ENCODE results near the gene PCBP3. TPM values are rescaled to one million over a fixed set of nuclear protein-coding genes. Genes with fewer than 3 reads are reported as not detected.

PCBP3 gene
- total RNA-seq, 1 donor from 2014 or later: 7.1 TPM

DNA sequence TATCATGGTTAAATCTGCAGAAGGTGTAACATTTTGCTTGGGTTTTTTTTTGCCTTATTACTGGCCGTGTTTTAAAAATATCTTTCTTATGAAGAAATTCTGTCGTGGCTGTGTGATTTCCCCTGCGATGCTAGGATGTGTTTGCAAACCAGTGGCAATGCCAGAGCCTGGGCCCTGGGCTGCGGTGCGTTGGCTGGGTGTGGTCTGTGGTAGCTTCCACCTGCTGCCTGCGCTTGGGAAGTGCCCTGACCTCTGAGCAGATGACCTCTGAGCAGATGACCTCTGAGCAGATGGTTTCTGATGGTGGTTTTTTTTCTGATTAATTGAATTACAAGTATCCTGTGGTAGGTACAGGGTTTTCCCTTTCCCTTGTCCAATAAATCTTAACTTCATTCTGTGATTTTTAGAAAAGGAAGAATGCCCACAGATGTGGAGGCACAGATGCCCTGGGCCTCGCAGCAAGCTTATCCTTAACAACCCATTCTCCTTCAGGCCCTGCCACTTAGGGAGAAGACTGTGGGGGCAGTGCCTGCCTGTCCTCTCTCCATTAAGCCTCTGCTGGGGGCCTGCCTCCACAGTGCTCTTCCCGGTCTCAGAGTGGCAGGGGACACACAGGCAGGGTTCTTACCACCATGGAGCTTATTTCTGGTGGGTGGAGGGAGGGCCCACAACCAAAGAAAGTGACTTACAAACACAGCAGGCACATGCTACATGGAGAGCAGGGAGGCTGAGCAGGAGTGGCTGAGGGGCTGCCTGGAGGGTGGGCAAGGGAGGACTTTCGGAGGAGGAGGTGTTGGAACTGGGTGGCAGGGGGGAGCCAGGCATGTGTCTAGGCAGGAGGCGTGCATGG, 81.7 kb downstream of the PCBP3 start:
- no peak for DNase-seq (ENCODE audit: low spot score)

- no peak for DNase-seq (ENCODE audit: low spot score)
These were observed 82.3 kb downstream of the PCBP3 start for GRCh38 chr21:45725844-45726200.

DNA sequence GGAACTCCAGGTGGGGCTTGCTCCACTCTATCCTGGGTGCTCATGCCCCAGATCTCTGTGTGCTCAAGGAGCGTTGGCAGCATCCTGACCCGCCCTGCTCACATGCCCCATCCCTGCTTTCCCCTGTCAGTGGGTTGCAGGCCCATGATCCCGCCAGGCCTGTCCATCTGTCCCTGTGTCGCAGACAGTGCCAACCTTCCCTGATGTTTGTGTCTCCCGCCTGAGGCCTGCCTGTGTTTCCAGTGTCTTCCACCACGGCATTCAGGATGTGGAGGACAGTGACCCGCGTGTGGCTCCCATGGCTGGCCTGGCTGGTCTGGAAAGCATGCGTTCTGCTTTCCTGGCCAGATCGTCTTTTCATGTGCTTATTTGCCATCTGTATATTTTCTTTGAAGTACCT, 82.9 kb downstream of the PCBP3 start:
- no peak for DNase-seq (ENCODE audit: low spot score)

- DNase-seq (ENCODE audit: low spot score): no peak
These were observed 83.9 kb downstream of the PCBP3 start for GRCh38 chr21:45727390-45727789.

GRCh38 chr21:45735259-45736000, 91.9 kb downstream of the PCBP3 start:
- DNase-seq (ENCODE audit: low spot score): no peak

GRCh38 chr21:45736042-45736689, 92.6 kb downstream of the PCBP3 start:
- no peak for DNase-seq (ENCODE audit: low spot score)

GRCh38 chr21:45736690-45737484, 93.4 kb downstream of the PCBP3 start:
- no peak for DNase-seq (ENCODE audit: low spot score)

- DNase-seq (ENCODE audit: low spot score): no peak
These were observed 94.1 kb downstream of the PCBP3 start for GRCh38 chr21:45737485-45738166.

GRCh38 chr21:45739218-45740087, 95.9 kb downstream of the PCBP3 start:
- DNase-seq (ENCODE audit: low spot score): no peak

DNA sequence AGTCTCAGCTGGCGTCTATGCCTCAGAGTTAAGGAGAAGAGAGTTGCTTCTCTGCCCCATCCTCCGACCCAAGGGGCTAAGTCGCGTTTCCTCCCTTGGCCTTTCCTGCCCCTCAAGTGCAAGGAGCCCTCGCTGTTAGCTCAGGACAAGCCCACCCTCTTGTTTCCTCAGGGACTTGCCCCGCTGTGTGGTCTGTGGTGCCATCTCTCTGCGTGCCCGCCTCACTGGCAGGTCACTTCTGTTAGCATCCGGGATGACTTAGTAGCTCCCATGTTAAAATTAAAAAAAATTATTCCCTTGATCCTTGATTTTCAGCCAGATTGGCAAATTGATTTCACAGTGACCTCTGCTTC, 96.5 kb downstream of the PCBP3 start:
- no peak for DNase-seq (ENCODE audit: low spot score)

GRCh38 chr21:45740491-45741357, 97.2 kb downstream of the PCBP3 start:
- no peak for DNase-seq (ENCODE audit: low spot score)

GRCh38 chr21:45741691-45742090, 98.2 kb downstream of the PCBP3 start:
- no peak for DNase-seq (ENCODE audit: low spot score)

DNA sequence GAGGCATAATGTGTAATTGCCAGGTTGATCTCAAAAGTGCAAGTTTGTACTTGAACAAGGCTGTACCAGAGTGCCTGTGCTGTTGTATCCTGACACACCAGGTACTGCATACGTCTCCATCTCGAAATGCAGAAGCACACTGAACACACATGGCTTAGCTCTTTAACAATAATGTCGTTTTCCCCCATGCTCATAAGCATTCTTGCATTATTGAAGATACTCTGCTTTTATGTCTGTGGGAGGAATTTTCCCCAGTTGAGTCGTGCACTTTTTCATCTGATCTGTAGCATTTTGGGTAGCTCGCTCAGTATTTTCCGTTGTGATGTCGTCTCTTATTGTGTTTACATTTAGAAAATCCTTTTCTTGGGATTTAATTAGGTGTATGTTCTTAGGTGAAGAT, 98.7 kb downstream of the PCBP3 start:
- no peak for DNase-seq (ENCODE audit: low spot score)

GRCh38 chr21:45745256-45745655, 101.7 kb downstream of the PCBP3 start:
- DNase-seq (ENCODE audit: low spot score): no peak

GRCh38 chr21:45747233-45747766, 103.8 kb downstream of the PCBP3 start:
- no peak for DNase-seq (ENCODE audit: low spot score)

DNA sequence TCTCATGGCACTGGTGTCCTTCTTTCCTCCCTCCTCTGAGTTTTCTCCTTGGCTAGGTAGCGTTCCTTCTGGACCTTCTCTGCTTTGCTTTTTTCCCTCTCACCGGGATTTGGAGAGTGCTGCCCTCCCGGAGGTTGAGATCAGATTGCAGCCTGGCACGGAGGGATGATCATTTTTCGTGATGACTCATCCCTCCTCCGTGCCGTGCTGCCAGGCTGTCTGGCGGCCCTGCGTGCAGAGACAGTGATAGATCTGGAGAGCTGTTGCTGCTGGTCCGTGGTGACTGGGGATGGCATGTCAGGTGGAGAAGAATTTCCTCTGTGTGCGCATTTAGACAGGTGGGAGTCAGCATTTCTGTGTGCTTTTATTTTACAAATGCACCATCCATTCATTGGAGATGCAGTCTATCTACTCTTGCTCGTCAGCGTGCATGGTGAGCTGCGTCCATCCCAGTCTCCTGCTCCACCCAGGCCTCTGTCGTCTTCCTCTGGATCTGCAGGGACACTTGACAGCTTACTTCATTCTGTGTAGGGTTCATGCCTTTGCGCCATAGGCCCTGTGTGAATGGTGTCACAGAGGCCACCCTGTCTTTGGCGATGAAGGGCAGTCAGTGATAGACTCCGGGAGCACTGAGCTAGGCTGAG, 104.4 kb downstream of the PCBP3 start:
- DNase-seq (ENCODE audit: low spot score): no peak

DNA sequence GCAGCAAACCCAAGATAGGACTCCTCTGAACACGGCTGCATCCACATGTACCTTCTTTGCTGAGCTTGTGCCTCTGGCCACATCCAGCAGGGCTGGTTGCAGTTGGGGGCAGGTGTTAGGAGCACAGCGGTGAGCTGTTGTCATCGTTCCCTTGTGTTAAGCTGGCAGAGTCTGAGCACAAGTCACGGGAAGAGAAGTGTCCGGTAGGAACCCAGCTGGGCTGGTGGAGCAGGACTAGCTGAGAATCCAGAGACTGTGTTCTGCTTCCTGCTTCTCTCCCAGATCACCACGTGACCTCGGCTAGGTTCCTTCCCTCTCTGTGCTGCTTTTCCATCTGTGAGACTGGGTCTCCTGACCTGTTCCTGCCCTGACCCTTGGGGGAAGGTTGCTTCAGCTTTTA, 105.1 kb downstream of the PCBP3 start:
- DNase-seq (ENCODE audit: low spot score): no peak

- DNase-seq (ENCODE audit: low spot score): no peak
These were observed 106.4 kb downstream of the PCBP3 start for GRCh38 chr21:45749974-45750373.

- DNase-seq (ENCODE audit: low spot score): no peak
These were observed 107.4 kb downstream of the PCBP3 start for GRCh38 chr21:45750936-45751335.

Data from ureter (tissue), 1 donor.